ENCODE data around the gene EMC10. TPM values are rescaled to one million over a fixed set of nuclear protein-coding genes. Genes with fewer than 3 reads are reported as not detected.

The EMC10 gene
- total RNA-seq, 1 experiment from 2014 or later = 66.7 TPM

GRCh38 chr19:50531171-50531612 is 54.9 kb downstream of the EMC10 start:
- CTCF ChIA-PET = no interaction called here
- no peak for ATAC-seq
- no peaks in the 10 kb centered on the region for H3K27me3 ChIP-seq (ENCODE audit: control insufficient read depth, insufficient read depth, low read length)
- no peak overlapping the region for H3K27ac ChIP-seq (ENCODE audit: low read length)
- TF ChIP-seq POLR2AphosphoS5 (IDR thresholded peaks at IDR 0.05; ENCODE audit: low read depth, low read length) (no peak), REST (IDR thresholded peaks at IDR 0.05; ENCODE audit: insufficient read depth in 1 of 2, low read depth in 2 of 2, low read length in 1 of 2) (no peak), TCF7L2 (IDR thresholded peaks at IDR 0.05; ENCODE audit: low read depth, low read length) (no peak), CTCF (IDR thresholded peaks at IDR 0.05) (no peak), SIN3A (IDR thresholded peaks at IDR 0.05; ENCODE audit: borderline replicate concordance, insufficient read depth, low read depth, low read length) (no peak)
- in situ Hi-C loops (cut with HindIII; ENCODE audit: low pct_unique_long_range_greater_than_20kb, low sequenced_read_pairs) (no loop called here), intact Hi-C loops (cut with micrococcal nuclease; ENCODE audit: unreplicated experiment) (no loop called here)
- BruUV-seq (replicated peaks) = no TSS peak
- DNase-seq (ENCODE audit: low read depth, low spot score) = no peak
- H3K36me3 ChIP-seq (ENCODE audit: control insufficient read depth, insufficient read depth, low read length) = no peaks in the 10 kb centered on the region
- H3K4me3 ChIP-seq (ENCODE audit: low read depth in 2 of 2, low read length in 2 of 2) = no peak overlapping the region
- POLR2A ChIA-PET = no interaction called here
- no peaks in the 10 kb centered on the region for H3K9me3 ChIP-seq (ENCODE audit: control insufficient read depth, insufficient read depth, low read depth, low read length)
- H3K4me1 ChIP-seq (ENCODE audit: control insufficient read depth, insufficient read depth, low read length) = no peaks in the 10 kb centered on the region

- DNase-seq (ENCODE audit: low read depth, low spot score) (no peak), ATAC-seq (no peak)
- TF ChIP-seq POLR2AphosphoS5 (IDR thresholded peaks at IDR 0.05; ENCODE audit: low read depth, low read length) (no peak), CTCF (IDR thresholded peaks at IDR 0.05) (no peak)
- Histone ChIP-seq H3K9me3 (ENCODE audit: control insufficient read depth, insufficient read depth, low read depth, low read length) (no peaks in the 10 kb centered on the region), H3K27me3 (ENCODE audit: control insufficient read depth, insufficient read depth, low read length) (no peaks in the 10 kb centered on the region), H3K4me1 (ENCODE audit: control insufficient read depth, insufficient read depth, low read length) (no peaks in the 10 kb centered on the region), H3K4me3 (ENCODE audit: low read depth in 2 of 2, low read length in 2 of 2) (no peak overlapping the region), H3K27ac (ENCODE audit: low read length) (no peak overlapping the region), H3K36me3 (ENCODE audit: control insufficient read depth, insufficient read depth, low read length) (no peaks in the 10 kb centered on the region)
- in situ Hi-C loops (cut with HindIII; ENCODE audit: low pct_unique_long_range_greater_than_20kb, low sequenced_read_pairs) = no loop called here
- POLR2A ChIA-PET = no interaction called here
- intact Hi-C loops (cut with micrococcal nuclease; ENCODE audit: unreplicated experiment) = no loop called here
- no TSS peak for BruUV-seq (replicated peaks)
- CTCF ChIA-PET = no interaction called here
Observed at GRCh38 chr19:50532952-50533351, 56.6 kb downstream of the EMC10 start.
